ENCODE measurements around the gene HELQ. TPM values are rescaled to one million over a fixed set of nuclear protein-coding genes. Genes with fewer than 3 reads are reported as not detected.

The HELQ gene
- total RNA-seq, 4 donors from 2014 or later, result 7.8 to 15.9 (median 12.3) TPM

- no peaks in the 10 kb centered on the region for H3K27me3 ChIP-seq
- H3K4me1 ChIP-seq, result peaks cover 0 to 11% (median 7%) of the 10 kb centered on the region in 4 donors
- no peaks in the 10 kb centered on the region for H3K9me3 ChIP-seq
- H3K27ac ChIP-seq (replicated peaks in 1 of 4), result no peak overlapping the region
- no peak overlapping the region for H3K4me3 ChIP-seq
- WGBS, result 65% methylated on average over 8 of the region's 8 CpGs
- intact Hi-C loops (cut with DNase I), result no loop called here
- TF ChIP-seq POLR2A (IDR thresholded peaks at IDR 0.05; ENCODE audit: low read depth) (no peak), CTCF (IDR thresholded peaks at IDR 0.05) (no peak), EP300 (IDR thresholded peaks at IDR 0.05) (no peak), POLR2AphosphoS5 (IDR thresholded peaks at IDR 0.05) (no peak)
- no peak for DNase-seq (ENCODE audit: extremely low spot score)
- no peaks in the 10 kb centered on the region for H3K36me3 ChIP-seq
These were observed 66.4 kb downstream of the HELQ start for GRCh38 chr4:83389037-83389720.

GRCh38 chr4:83388313-83388676, 67.3 kb downstream of the HELQ start:
- Histone ChIP-seq H3K4me1 (peaks cover 0 to 11% (median 7%) of the 10 kb centered on the region in 4 donors), H3K27ac (replicated peaks in 1 of 4) (no peak overlapping the region), H3K4me3 (no peak overlapping the region), H3K27me3 (no peaks in the 10 kb centered on the region), H3K36me3 (no peaks in the 10 kb centered on the region), H3K9me3 (no peaks in the 10 kb centered on the region)
- no peak for DNase-seq (ENCODE audit: extremely low spot score)
- 89% methylated on average over 4 of the region's 4 CpGs for WGBS
- intact Hi-C loops (cut with DNase I), result no loop called here
- no peak for TF ChIP-seq CTCF (IDR thresholded peaks at IDR 0.05)
- no peak for TF ChIP-seq POLR2A (IDR thresholded peaks at IDR 0.05; ENCODE audit: low read depth)
- no peak for TF ChIP-seq EP300 (IDR thresholded peaks at IDR 0.05)
- no peak for TF ChIP-seq POLR2AphosphoS5 (IDR thresholded peaks at IDR 0.05)

- H3K27ac ChIP-seq (replicated peaks in 1 of 4), result no peak overlapping the region
- intact Hi-C loops (cut with DNase I), result no loop called here
- TF ChIP-seq POLR2AphosphoS5 (IDR thresholded peaks at IDR 0.05), result no peak
- TF ChIP-seq CTCF (IDR thresholded peaks at IDR 0.05), result no peak
- no peak for TF ChIP-seq POLR2A (IDR thresholded peaks at IDR 0.05; ENCODE audit: low read depth)
- no peak for TF ChIP-seq EP300 (IDR thresholded peaks at IDR 0.05)
- H3K36me3 ChIP-seq, result no peaks in the 10 kb centered on the region
- H3K4me1 ChIP-seq, result peaks cover 0 to 11% (median 7%) of the 10 kb centered on the region in 4 donors
- no peak overlapping the region for H3K4me3 ChIP-seq
- no peak for DNase-seq (ENCODE audit: extremely low spot score)
- H3K9me3 ChIP-seq, result no peaks in the 10 kb centered on the region
- no peaks in the 10 kb centered on the region for H3K27me3 ChIP-seq
- 44% methylated on average over 3 of the region's 3 CpGs for WGBS
These were observed 67.9 kb downstream of the HELQ start for GRCh38 chr4:83387476-83388312.

- peaks cover 0 to 11% (median 7%) of the 10 kb centered on the region in 4 donors for H3K4me1 ChIP-seq
- H3K9me3 ChIP-seq, result no peaks in the 10 kb centered on the region
- H3K27ac ChIP-seq (replicated peaks in 1 of 4), result no peak overlapping the region
- H3K36me3 ChIP-seq, result no peaks in the 10 kb centered on the region
- TF ChIP-seq CTCF (IDR thresholded peaks at IDR 0.05) (no peak), POLR2AphosphoS5 (IDR thresholded peaks at IDR 0.05) (no peak), EP300 (IDR thresholded peaks at IDR 0.05) (no peak), POLR2A (IDR thresholded peaks at IDR 0.05; ENCODE audit: low read depth) (no peak)
- H3K4me3 ChIP-seq, result no peak overlapping the region
- no peaks in the 10 kb centered on the region for H3K27me3 ChIP-seq
- intact Hi-C loops (cut with DNase I), result no loop called here
- peak; percentile 57 for DNase-seq (ENCODE audit: extremely low spot score)
- WGBS, result 59% methylated on average over 3 of the region's 3 CpGs
These were observed 68.6 kb downstream of the HELQ start for GRCh38 chr4:83387012-83387411.
